Stimulated activated CD8-positive, alpha-beta memory T cell treated with anti-CD3 and anti-CD28 coated beads, Interleukin-7, amount 100 ng/mL, for 4 hours (primary cell): ENCODE data around the gene MEGF9.
"Not testable (repeated sequence)": the region's sequence is repeated elsewhere in the genome, so short reads cannot be mapped to it uniquely, and the experiment has no call there.

Source experiments
- DNase-seq, 2 donors: peaks; one replicate each; pipeline ENCODE4 v3.0.0-alpha.2; 2020; ENCODE audit warnings: low read depth in 2 of 2

The MEGF9 gene

DNA sequence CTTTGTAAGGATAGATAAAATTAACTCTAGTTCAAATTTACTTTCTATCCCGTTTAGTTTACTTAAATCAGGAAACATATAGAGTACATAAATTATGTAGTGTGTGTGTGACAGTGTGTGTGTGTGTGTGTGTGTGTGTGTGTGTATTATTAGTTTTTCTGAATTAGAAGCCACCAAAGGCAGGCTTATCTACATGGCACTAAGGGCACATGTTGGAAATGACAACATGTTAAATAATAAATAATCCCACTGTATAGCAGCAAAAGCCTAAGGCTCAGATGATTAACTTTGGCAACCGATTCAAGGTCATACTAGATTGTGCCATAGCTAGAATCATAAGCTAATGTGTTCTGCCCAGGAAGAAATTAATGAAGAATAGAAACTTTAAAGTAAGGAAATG lies 54.6 kb downstream of the MEGF9 start:
- DNase-seq: no peak

DNA sequence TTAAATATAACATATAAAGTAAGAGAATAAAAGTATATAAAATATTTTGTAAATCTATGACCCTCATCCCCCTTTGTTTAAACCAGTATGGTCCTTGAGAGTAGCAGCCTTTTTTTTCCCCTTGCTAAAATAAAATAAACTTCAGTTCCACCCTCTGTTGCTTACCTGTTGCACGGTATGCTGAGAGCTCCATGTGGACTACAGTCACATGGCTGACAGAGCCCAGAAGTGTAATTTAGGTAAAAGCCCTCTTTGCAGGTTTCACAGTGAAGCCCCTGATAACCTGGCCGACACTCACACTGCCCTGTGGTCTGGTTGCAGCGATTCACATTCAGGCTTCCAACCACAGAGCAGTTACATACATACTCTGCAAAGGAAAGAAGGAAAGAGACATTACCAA lies 55.1 kb downstream of the MEGF9 start:
- no peak for DNase-seq

DNA sequence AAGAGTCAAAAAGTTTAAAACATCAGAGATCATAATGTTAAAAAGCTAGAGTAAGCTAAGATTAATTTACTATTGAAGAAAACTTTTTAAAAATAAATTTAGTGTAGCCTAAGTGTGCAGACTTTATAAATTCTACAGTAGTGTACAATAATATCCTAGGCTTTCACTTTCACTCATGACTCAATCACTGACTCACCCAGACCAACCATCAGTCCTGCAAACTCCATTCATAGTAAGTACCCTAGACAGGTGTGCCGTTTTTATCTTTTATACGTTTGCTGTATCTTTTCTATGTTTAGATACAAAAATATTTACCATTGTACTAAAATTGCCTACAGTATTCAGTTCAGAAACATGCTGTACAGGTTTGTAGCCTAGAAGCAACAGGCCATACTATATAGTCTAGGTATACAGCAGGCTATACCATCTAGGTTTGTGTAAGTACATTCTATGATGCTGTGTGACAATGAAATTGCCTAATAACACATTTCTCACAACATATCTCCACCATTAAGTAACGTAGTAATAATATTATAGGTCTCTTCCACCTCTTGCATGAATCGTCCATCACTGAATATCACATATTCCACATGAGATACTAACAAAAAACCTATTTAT lies 59.2 kb downstream of the MEGF9 start:
- no peak for DNase-seq

DNA sequence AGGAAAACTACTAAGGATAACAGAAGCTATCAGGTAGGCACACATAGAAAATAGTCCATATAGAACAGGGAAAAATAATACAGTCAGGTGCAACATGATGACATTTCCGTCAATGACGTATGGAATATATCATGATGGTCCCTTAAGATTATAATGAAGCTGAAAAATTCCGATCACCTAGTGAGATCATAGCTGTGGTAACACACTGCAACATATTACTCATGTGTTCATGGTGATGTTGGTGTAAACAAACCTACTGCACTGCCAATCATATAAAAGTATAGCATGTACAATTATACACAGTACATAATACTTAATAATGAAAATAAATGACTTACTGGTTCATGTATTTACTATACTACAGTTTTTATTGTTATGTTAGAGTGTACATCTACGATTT lies 60.0 kb downstream of the MEGF9 start:
- no peak for DNase-seq

- DNase-seq: no peak
Measured at GRCh38 chr9:120653762-120654161, 60.5 kb downstream of the MEGF9 start.

- DNase-seq: no peak
Measured at GRCh38 chr9:120652934-120653333, 61.3 kb downstream of the MEGF9 start.

- no peak for DNase-seq
Measured at GRCh38 chr9:120650352-120650751, 63.9 kb downstream of the MEGF9 start.

DNA sequence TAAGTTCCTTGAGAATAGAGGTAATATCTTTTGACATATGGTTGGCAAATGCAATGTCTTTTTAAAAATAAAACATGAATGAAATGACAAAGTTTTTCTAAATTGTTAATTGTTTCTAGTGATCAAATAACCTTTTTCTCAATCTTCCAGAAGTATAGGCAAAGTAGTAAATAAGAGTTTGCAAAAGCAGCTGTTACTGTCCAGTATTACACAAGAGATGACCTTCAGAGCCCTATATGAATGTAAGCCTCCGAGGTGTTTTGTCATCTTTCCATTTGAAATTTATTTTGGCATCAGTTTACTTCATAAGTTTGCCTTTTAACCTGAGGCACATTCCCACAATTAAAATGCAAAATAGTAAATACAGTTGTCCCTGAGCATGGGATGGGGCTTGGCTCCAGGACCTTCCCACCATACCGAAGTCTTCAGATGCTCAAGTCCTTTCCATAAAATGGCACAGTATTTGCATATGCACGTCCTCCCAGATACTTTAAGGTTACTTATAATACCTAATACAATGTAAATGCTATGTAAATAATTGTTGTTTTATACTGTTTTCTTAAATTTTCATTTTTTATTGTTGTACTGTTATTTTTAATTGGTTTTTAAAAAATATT lies 65.6 kb downstream of the MEGF9 start:
- no peak for DNase-seq

DNA sequence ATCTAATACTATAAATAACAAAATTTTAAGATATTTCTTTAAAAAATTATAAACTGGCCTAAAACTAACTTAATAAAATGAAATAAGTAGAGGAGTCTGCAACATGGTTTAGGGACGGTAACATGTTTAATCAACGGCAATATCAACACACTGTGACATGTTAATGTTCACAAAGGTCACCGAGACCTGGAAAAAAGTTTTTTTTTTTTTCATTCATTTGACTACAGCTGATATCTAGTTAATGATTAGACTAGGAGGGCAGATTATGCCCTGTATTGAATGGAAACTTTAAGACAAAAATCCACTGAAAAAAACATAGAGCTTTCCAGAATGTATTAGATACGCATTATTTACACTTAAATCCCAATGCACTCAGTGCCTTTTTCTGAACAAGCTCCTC lies 67.3 kb downstream of the MEGF9 start:
- no peak for DNase-seq

DNA sequence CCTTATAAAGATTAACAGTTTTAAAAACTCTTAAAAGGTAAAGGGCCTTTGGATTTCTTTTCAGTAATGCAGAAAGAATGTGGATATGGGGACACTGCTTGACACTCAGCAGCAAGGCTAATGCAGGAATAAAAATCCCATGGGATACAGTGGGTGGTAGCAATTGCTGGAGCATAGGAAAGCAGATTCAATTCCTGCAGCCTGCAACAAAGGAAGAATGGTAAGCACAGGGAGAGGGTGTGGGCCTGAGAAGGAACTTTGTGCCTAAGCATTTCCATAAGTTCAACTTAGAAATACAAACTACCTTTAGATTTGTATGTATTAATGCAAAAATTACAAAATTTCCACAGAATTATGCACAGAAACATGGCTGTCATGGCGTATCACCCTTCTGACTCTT lies 68.5 kb downstream of the MEGF9 start:
- no peak for DNase-seq

DNA sequence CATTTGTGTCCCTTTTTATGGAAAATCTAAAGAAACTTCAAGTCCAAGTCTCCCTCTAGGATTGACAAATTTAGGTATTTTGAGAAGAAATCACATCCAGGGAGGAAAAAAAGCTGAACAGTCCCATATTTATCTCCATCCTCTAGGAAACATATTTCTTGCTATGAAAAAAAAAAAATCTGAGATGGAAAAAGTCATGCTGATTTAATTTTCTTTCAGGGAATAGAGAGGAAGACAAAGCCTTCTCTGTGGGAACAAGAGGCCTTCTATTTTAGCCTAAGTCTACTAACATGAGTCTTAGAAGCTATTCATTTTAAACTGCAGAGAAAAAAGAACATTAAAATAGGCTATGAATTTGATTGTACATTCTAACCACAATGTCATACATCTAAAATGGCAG lies 71.2 kb downstream of the MEGF9 start:
- no peak for DNase-seq

GRCh38 chr9:120642129-120642770 lies 72.0 kb downstream of the MEGF9 start:
- no peak for DNase-seq

DNA sequence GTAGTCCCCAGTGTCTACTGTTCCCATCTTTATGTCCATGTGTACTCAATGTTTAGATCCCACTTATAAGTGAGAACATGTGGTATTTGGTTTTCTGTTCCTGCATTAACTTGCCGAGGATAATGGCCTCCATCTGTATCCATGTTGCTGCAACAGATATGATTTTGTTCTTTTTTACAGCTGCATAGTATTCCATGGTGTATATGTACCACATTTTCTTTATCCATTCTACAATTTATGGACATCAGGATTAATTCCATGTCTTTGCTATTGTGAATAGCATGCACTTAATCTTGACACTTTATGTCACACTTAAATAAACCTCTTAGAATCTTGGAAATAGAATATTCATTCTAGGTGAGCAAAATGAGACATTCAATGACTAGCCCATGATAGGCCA lies 73.4 kb downstream of the MEGF9 start:
- not testable (repeated sequence) for DNase-seq

DNA sequence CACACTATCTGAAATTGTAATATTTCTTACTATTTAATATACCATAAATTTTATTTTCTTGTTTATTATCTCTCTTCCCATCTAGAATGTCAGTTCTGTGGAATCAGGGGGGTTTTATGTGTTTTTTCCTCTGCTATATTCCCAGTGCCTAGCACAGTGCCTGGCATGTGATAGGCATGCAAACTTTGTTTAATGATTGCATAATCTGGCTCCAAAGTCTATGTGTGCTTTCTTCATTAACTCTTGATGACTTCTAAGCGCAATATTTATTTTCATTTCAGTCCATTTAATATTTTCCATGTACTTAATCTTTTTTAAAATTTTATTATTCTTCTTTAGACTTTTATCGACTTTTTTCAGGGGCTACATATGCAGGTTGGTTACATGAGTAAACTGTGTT lies 73.9 kb downstream of the MEGF9 start:
- no peak for DNase-seq

- no peak for DNase-seq
Measured at GRCh38 chr9:120637919-120638318, 76.4 kb downstream of the MEGF9 start.

DNA sequence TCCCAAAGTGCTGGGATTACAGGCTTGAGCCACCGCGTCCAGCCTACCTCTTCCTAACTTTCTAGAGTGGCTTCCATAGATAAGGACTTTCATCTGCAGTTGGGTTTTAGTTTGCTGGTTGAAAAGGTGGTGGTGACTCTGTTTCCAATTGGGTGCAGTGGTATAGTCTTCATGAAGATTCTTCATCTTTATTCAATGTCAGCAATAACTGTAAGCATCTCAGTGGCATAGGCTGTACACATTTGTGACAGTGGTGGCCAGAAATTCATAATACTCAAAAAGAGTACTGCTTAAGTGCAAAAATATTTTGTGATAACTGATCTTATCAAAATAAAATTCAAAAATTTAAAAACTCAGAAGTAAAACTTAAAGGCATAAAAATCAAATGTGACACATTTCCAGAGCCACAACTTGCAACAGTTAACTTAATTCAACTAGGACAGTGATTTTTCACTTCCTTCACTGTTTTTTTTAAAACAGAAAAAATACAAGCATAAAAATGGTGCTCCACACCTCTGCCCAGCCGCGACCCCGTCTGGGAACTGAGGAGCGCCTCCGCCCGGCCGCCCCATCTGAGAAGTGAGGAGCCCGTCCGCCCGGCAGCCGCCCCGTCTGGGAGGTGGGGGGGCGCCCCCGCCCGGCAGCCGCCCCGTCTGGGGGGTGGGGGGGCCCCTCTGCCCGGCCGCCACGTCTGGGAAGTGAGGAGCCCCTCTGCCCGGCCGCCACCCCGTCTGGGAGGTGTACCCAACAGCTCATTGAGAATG lies 77.9 kb downstream of the MEGF9 start:
- no peak for DNase-seq

GRCh38 chr9:120635011-120635410 lies 79.3 kb downstream of the MEGF9 start:
- DNase-seq: no peak

DNA sequence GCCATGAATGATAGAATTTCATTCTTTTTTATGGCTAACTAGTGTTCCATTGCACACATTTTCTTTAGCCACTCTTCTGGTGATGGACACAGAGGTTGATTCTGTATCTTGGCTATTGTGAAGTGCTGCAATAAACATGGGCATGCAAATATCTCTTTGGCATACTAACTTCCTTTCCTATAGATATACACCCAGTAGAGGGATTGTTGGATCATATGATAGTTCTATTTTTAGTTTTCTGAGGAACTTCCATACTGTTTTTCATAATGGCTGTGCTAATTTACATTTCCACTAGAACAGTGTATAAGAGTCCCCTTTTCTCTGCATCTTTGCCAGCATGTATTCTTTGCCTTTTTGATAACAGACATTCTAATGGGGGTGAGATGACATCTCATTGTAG lies 83.9 kb downstream of the MEGF9 start:
- DNase-seq: no peak

DNA sequence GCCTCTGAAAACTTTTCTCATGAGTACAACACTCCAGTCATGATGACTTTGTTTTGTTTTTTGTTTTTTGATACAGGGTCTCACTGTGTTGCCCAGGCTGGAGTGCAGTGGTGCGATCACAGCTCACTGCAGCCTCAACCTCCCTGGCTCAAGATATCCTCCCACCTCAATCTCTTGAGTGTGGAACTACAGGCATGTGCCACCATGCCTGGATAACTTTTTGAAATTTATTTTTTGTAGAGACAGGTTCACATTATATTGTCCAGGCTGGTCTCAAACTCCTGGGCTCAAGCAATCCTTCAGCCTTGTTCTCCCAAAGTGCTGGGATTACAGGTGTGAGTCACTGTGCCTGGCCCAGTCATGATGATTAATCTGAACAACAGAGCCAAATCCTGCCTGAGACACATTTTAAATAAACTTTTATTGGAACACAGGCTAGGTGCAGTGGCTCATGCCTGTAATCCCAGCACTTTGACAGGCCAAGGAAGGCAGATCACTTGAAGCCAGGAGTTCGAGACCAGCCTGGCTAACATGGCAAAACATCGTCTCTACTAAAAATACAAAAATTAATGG lies 85.3 kb downstream of the MEGF9 start:
- not testable (repeated sequence) for DNase-seq

DNA sequence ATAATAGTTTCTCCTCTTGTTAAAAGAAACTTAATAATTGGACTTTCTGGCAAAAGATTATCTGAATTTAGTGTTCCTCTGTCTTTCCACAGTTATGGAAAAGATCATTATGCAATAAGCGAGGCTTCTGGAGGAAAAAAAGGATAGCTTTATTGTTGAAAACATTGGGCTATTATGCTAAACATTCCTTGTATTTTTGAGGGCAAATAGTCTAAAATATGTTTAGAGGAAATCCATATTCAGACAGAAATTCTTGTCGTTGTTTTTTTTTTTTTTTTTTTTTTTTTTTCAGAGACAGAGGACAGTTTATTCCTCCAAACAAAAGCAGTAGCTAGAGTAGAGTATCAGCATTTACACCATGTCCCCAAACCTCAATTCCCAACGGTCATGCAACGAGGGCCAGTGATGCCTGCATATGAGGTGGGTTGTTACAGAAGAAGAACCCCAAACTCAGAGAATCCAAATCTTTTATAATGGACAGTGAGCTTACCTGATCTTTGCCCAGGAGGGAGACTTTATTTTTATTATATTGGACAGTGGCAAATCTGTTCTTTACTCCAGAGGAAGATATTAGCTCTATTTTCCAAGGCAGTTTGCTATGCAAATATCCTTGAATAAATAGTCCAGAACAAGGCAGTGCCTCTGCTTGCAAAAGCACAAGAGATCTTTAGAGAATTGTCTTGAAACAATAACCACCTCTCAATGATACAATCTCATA lies 85.9 kb downstream of the MEGF9 start:
- DNase-seq: no peak

- no peak for DNase-seq
Measured at GRCh38 chr9:120627073-120627472, 87.2 kb downstream of the MEGF9 start.

GRCh38 chr9:120626512-120626911 lies 87.8 kb downstream of the MEGF9 start:
- no peak for DNase-seq
